Measurements from ENCODE around the gene IQSEC3. TPM values are rescaled to one million over a fixed set of nuclear protein-coding genes. Genes with fewer than 3 reads are reported as not detected.

The IQSEC3 gene
- total and polyA plus RNA-seq, 2 donors from 2014 or later: 1.4 to 6.9 TPM

DNA sequence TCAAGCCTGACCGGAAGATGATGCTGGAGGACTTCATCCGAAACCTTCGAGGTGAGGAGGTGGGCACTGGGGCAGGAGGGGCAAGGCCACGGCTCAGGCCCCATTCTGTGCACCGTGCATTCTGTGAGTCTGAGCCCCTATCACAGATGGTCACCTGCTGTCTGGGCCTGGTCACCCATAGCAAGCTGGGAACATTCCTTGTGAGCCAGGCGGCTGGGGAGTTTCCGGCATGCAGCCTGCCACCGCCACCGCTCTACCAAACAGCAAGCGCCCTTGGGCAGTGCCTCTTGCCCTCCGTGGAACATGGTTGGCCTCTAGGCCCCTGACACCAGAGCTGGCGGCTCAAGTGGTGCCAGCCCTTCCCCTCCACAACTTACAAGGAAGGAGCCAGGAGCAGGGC is 91.1 kb downstream of the IQSEC3 start:
- no peaks in the 10 kb centered on the region for H3K27me3 ChIP-seq (ENCODE audit: control insufficient read depth, insufficient read depth, low read length)
- DNase-seq (no peak), FAIRE-seq (no peak)
- no peak overlapping the region for H3K27ac ChIP-seq (ENCODE audit: low read depth in 2 of 2, low read length in 2 of 2)
- TF ChIP-seq, protein P1, sequence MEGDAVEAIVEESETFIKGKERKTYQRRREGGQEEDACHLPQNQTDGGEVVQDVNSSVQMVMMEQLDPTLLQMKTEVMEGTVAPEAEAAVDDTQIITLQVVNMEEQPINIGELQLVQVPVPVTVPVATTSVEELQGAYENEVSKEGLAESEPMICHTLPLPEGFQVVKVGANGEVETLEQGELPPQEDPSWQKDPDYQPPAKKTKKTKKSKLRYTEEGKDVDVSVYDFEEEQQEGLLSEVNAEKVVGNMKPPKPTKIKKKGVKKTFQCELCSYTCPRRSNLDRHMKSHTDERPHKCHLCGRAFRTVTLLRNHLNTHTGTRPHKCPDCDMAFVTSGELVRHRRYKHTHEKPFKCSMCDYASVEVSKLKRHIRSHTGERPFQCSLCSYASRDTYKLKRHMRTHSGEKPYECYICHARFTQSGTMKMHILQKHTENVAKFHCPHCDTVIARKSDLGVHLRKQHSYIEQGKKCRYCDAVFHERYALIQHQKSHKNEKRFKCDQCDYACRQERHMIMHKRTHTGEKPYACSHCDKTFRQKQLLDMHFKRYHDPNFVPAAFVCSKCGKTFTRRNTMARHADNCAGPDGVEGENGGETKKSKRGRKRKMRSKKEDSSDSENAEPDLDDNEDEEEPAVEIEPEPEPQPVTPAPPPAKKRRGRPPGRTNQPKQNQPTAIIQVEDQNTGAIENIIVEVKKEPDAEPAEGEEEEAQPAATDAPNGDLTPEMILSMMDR (IDR thresholded peaks at IDR 0.05; ENCODE audit: borderline replicate concordance, extremely low read depth, insufficient read depth): no peak
- intact Hi-C loops (cut with DNase I): no loop called here
- H3K4me1 ChIP-seq (ENCODE audit: control insufficient read depth in 2 of 3, insufficient read depth in 2 of 3, low read depth in 1 of 3, low read length in 3 of 3): peaks cover 0 to 11% (median 5%) of the 10 kb centered on the region in 3 donors
- H3K9me3 ChIP-seq (ENCODE audit: control insufficient read depth in 2 of 3, insufficient read depth in 1 of 3, low read length in 3 of 3): no peaks in the 10 kb centered on the region
- H3K36me3 ChIP-seq (ENCODE audit: control insufficient read depth in 2 of 3, insufficient read depth in 3 of 3, low read length in 3 of 3): no peaks in the 10 kb centered on the region
- H3K9ac ChIP-seq (ENCODE audit: low read length in 3 of 3): no peak overlapping the region
- H3K4me3 ChIP-seq (ENCODE audit: low read length in 3 of 3): no peak overlapping the region

DNA sequence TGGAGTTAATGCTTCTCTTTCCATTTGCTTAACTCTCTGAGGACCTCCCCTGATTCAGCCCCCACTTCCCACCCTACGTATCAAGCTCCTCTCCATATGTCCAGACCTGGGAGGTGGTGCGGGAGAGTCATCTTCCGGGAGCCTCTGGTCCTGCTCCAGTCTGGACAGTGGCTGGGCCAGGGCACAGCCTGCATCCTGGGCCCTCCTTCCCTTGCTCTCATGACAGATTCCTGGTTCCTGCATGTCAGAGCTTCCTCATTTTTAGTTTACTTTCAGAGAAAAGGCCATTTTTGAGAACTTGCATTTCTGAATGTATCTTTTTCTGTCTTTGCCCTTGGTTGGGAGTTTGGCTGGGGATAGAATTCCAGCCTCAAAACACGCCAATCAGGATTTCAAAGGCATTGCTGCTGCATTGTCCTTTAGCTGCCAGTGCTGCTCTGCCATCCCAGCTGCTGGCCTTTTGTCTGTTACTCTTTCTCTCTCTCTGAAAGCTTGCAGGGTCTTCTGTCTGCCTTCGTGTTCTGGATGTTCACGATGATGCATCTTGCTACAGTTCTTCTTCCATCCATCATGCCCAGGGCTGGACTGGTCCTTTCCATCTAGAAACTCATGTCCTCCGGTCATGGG is 92.7 kb downstream of the IQSEC3 start:
- FAIRE-seq: no peak
- H3K9ac ChIP-seq (ENCODE audit: low read length in 3 of 3): no peak overlapping the region
- peak in 1 of 5 donors; percentile 49 for DNase-seq
- no peak overlapping the region for H3K4me3 ChIP-seq (ENCODE audit: low read length in 3 of 3)
- no peaks in the 10 kb centered on the region for H3K36me3 ChIP-seq (ENCODE audit: control insufficient read depth in 2 of 3, insufficient read depth in 3 of 3, low read length in 3 of 3)
- intact Hi-C loops (cut with DNase I): no loop called here
- H3K9me3 ChIP-seq (ENCODE audit: control insufficient read depth in 2 of 3, insufficient read depth in 1 of 3, low read length in 3 of 3): no peaks in the 10 kb centered on the region
- TF ChIP-seq, protein P1 (IDR thresholded peaks at IDR 0.05; ENCODE audit: borderline replicate concordance, extremely low read depth, insufficient read depth): no peak
- no peaks in the 10 kb centered on the region for H3K27me3 ChIP-seq (ENCODE audit: control insufficient read depth, insufficient read depth, low read length)
- no peak overlapping the region for H3K27ac ChIP-seq (ENCODE audit: low read depth in 2 of 2, low read length in 2 of 2)
- H3K4me1 ChIP-seq (ENCODE audit: control insufficient read depth in 2 of 3, insufficient read depth in 2 of 3, low read depth in 1 of 3, low read length in 3 of 3): peaks cover 0 to 9% (median 5%) of the 10 kb centered on the region in 3 donors

DNA sequence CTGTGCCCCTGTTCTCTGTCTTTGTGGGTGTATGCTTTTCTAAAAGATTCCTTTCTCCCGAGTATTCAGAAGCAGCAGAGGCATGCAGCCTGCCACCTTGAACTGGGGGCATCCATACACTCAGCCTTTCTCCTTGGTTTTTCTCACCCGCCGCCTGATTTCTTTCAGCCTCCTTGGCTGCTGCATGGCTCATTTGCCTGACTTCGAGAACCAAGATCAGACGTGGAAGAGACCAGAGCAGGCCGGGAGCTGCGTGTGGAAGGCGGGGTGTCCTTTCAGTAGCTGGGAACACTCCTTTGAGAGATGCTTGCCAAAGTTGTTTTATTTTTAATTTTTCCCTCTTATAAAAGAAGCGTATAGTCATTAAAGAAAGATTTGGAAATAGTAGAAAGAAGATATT is 94.3 kb downstream of the IQSEC3 start:
- DNase-seq (no peak), FAIRE-seq (no peak)
- Histone ChIP-seq H3K9ac (ENCODE audit: low read length in 3 of 3) (no peak overlapping the region), H3K4me1 (ENCODE audit: control insufficient read depth in 2 of 3, insufficient read depth in 2 of 3, low read depth in 1 of 3, low read length in 3 of 3) (peaks cover 0 to 17% (median 12%) of the 10 kb centered on the region in 3 donors), H3K9me3 (ENCODE audit: control insufficient read depth in 2 of 3, insufficient read depth in 1 of 3, low read length in 3 of 3) (no peaks in the 10 kb centered on the region), H3K27me3 (ENCODE audit: control insufficient read depth, insufficient read depth, low read length) (no peaks in the 10 kb centered on the region), H3K36me3 (ENCODE audit: control insufficient read depth in 2 of 3, insufficient read depth in 3 of 3, low read length in 3 of 3) (no peaks in the 10 kb centered on the region), H3K27ac (ENCODE audit: low read depth in 2 of 2, low read length in 2 of 2) (no peak overlapping the region), H3K4me3 (ENCODE audit: low read length in 3 of 3) (no peak overlapping the region)
- TF ChIP-seq, protein P1 (IDR thresholded peaks at IDR 0.05; ENCODE audit: borderline replicate concordance, extremely low read depth, insufficient read depth): no peak
- intact Hi-C loops (cut with DNase I): no loop called here

DNA sequence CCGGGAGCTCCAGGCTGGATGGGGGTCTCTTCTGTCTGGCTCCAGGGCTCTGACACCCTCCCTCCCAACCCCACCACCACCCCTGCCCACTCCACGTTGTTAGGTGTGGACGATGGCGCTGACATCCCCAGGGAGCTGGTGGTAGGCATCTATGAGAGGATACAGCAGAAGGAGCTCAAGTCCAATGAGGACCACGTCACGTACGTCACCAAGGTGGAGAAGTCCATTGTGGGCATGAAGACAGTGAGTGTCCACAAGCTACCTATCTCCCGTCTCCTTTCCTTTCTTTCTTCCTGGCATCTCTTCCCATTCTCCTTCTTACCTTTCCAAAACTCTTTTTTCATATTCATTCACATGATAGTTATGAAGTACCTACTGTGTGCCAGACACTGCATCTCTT is 95.3 kb downstream of the IQSEC3 start:
- intact Hi-C loops (cut with DNase I): no loop called here
- Histone ChIP-seq H3K4me3 (ENCODE audit: low read length in 3 of 3) (no peak overlapping the region), H3K9me3 (ENCODE audit: control insufficient read depth in 2 of 3, insufficient read depth in 1 of 3, low read length in 3 of 3) (no peaks in the 10 kb centered on the region), H3K36me3 (ENCODE audit: control insufficient read depth in 2 of 3, insufficient read depth in 3 of 3, low read length in 3 of 3) (no peaks in the 10 kb centered on the region), H3K4me1 (ENCODE audit: control insufficient read depth in 2 of 3, insufficient read depth in 2 of 3, low read depth in 1 of 3, low read length in 3 of 3) (peaks cover 0 to 17% (median 12%) of the 10 kb centered on the region in 3 donors), H3K27ac (ENCODE audit: low read depth in 2 of 2, low read length in 2 of 2) (no peak overlapping the region), H3K9ac (ENCODE audit: low read length in 3 of 3) (no peak overlapping the region), H3K27me3 (ENCODE audit: control insufficient read depth, insufficient read depth, low read length) (no peaks in the 10 kb centered on the region)
- FAIRE-seq: no peak
- peak in 1 of 5 donors; percentile 35 for DNase-seq
- TF ChIP-seq, protein P1 (IDR thresholded peaks at IDR 0.05; ENCODE audit: borderline replicate concordance, extremely low read depth, insufficient read depth): no peak

Measured in kidney (tissue), 14 donors.